LNCAP (cell line): ENCODE results near the gene PCYOX1L.

Source experiments
- TF ChIP-seq, protein P1 (sequence below): fragments of 450-650 bp; IDR thresholded peaks from 2 replicates; pipeline ENCODE4 v1.5.1; 2017; ENCODE audit warnings: mild to moderate bottlenecking

PCYOX1L gene, protein sequence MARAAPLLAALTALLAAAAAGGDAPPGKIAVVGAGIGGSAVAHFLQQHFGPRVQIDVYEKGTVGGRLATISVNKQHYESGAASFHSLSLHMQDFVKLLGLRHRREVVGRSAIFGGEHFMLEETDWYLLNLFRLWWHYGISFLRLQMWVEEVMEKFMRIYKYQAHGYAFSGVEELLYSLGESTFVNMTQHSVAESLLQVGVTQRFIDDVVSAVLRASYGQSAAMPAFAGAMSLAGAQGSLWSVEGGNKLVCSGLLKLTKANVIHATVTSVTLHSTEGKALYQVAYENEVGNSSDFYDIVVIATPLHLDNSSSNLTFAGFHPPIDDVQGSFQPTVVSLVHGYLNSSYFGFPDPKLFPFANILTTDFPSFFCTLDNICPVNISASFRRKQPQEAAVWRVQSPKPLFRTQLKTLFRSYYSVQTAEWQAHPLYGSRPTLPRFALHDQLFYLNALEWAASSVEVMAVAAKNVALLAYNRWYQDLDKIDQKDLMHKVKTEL

DNA sequence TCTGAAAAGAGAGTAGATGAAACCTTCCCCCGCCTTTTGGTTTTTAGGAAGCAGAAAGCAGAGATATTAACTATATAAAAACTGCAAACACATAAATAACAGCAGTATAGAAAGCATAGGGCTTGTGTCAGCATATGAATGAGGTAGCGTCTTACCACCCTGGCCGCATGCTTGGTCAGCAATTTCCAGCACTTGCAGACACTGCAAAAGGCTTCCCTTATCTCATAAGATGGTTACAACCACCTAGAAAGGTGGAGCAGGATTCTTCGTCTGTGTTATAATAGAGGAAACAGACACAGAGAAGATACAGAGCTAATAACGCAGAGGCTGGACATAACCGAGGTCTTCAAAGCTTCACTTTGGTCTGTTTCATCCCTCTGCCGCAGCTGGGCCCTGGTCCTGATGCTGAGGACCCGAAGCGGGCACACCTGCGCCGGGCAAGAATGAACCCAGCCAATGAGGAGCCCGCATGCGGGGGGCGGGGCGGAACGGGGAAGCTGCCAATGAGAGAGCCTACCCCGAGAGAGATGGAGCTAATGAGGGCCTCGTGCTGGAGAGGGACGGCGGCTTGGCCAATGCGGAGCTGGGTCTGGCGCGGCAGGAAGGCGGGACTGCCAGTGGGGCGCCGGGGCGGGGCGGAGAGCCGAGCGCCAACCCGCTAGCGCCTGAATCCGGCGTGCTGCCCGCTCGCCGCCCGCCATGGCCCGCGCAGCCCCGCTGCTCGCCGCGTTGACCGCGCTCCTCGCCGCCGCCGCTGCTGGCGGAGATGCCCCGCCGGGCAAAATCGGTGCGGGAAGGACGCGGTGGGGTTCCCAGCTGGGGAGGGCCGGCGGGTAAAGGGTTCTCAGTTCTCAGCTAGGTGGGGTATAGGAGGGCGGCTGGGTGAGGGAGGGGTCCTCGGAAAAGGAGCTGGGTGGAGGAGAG, at the start of gene PCYOX1L:
Gene PCYOX1L (plus strand): TSS at position 677 of the 924 bp plus-strand sequence. CDS start 23 bp downstream, at position 700.
- TF ChIP-seq, protein P1, sequence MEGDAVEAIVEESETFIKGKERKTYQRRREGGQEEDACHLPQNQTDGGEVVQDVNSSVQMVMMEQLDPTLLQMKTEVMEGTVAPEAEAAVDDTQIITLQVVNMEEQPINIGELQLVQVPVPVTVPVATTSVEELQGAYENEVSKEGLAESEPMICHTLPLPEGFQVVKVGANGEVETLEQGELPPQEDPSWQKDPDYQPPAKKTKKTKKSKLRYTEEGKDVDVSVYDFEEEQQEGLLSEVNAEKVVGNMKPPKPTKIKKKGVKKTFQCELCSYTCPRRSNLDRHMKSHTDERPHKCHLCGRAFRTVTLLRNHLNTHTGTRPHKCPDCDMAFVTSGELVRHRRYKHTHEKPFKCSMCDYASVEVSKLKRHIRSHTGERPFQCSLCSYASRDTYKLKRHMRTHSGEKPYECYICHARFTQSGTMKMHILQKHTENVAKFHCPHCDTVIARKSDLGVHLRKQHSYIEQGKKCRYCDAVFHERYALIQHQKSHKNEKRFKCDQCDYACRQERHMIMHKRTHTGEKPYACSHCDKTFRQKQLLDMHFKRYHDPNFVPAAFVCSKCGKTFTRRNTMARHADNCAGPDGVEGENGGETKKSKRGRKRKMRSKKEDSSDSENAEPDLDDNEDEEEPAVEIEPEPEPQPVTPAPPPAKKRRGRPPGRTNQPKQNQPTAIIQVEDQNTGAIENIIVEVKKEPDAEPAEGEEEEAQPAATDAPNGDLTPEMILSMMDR, result no peak

DNA sequence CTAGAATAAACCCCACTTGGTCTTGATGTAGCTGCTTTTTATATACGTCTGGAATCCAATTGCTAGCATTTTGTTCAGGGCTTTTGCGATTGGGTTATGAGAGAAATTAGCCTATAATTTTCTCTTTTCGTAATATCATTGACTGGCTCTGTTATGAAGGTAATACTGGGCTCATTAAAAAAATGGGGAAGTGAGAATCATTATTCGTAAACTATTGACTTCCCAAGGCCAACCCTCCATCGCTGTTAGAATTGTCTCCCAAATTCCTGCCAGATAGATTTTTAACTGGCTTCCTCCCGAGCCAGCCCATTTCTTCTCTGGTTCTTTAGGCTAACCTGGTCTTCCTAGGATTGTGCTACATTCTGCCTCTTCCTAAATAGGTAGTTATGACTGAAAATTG, 48.5 kb upstream of the PCYOX1L start:
- TF ChIP-seq, protein P1, result no peak

DNA sequence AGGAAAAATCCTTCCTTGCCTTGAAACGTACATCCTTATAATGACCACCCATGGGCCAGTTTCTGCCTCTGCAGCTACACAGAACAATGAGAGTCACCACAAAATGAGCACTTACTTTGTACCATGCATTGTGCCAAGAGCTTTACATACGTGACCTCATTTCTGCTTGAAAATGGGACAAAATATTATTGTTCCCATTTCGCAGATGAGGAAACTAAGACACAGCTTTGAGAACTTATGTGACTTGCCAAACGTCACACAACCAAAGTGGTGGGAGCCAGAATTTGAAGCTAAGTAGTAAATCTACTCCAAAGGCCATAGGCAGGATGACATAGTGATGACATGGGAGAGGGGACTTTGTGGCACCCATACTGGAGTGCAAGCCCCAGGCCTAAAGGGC, 47.4 kb upstream of the PCYOX1L start:
- TF ChIP-seq, protein P1, result no peak

DNA sequence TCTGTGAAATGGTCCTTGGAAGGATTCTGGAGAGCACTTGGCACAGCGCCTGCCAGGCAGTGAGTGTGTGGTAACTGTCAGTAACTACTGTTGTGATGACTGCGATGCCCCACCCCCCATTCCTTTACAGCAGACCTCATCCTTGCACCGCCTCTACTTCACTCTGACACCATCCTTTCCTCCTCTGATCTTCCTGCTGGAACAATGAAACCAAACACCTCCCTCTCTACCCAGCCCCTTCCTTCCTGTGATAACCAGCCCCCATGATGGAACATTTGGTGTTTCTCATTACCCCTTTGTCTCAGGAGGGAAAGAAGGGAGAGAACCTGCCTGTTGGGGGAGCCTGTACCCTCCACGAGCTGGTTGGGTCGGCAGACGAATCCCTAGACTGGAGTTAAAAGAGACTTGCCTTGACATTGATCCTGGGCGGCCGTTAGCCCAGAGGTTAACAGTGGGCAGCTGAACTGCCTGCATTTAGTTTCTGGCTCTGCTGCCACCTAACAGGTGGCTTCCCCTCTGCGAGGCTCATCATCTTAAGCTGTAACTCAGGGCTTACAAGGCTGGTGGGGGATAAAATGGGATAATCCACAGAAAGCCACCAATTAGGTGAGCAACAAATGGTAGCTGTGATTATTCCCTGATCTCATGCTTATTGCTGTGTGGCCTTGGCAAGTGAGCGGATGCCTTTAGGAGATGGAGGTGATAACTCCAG, 46.7 kb upstream of the PCYOX1L start:
- TF ChIP-seq, protein P1, result no peak

DNA sequence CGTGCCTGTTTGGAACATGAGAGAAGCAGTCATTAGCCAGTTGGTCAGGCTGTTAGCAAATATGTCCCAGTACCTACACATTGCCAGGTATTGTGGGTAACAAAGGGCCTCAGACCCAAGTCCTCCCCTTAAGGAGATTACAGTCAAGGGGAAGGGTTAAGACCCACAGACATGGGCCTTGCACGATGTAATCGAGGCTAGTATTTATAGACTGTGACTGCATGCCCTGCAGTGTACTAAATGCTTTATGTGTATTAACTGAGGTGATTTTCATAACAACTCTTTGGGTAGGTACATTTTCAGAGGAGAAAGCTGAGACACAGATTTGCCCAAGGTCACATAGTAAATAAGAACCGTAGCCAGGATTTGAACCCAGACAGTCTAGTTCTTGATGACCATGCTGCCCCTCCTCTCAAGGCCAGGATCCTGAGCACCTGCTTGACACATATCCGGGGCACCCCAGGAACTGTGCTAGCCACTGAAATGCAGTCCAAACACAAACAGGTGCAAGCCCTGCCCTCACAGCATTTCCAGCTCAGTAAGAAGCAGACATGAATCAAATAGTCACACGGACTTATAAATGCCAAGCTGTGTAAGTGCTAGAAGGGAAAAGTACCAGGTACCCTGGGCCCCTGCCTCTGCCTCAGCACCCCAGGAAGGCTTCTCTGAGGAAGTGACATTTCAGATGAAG, 44.5 kb upstream of the PCYOX1L start:
- TF ChIP-seq, protein P1, result no peak

DNA sequence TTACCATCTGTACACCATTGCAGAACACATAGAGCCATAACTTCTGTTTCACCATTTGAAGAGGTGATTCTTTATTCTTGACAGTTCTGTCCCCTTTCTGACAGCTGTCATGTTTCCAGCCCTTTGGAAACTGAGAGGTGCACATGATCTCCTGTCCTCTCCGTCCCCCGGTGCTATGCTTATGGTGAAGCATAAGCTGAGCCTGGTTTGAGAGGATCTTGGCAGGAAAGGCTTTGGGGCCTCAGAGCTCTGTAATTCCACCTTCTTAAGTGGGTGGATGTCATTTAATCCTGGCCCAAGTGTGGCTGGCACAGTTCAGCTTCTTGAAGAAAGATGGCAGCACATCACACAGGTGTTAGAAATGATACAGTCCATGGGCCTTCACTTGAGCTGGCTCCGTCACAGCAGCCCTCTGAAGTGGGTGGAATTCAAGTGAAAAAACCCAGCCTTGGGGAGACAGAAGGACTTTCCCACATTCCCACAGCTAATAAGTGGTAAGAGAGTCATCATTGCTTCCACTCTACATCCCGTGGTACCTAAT, 43.2 kb upstream of the PCYOX1L start:
- TF ChIP-seq, protein P1, result no peak
